BE2C (cell line): ENCODE measurements around the gene MATN1.
A peak's percentile ranks its signal among the peaks of the same experiment; 100 is the strongest.

Source experiments
- DNase-seq: peaks from one replicate; pipeline ENCODE4 v3.0.0-alpha.2; 2020
- H3K27me3 ChIP-seq: fragments of 250-450 bp; sonication (Bioruptor Pico); 2 replicates; pipeline ENCODE4 v1.5.1; 2020; ENCODE audit warnings: mild to moderate bottlenecking
- H3K36me3 ChIP-seq: fragments of 250-450 bp; sonication (Bioruptor Pico); 2 replicates; pipeline ENCODE4 v1.5.1; 2020; ENCODE audit warnings: mild to moderate bottlenecking
- H3K4me1 ChIP-seq: fragments of 250-450 bp; sonication (Bioruptor Pico); 2 replicates; pipeline ENCODE4 v1.5.1; 2020
- H3K4me3 ChIP-seq: 2 replicates; pipeline ENCODE4 v1.5.1; 2011; ENCODE audit warnings: low read depth, low read length
- H3K9me3 ChIP-seq: fragments of 250-450 bp; sonication (Bioruptor Pico); 2 replicates; pipeline ENCODE4 v1.5.1; 2020
- TF ChIP-seq, protein P1 (sequence below): IDR thresholded peaks from 2 replicates; pipeline ENCODE4 v1.5.1; 2012; ENCODE audit warnings: mild to moderate bottlenecking, low read depth, low read length

The MATN1 gene

DNA sequence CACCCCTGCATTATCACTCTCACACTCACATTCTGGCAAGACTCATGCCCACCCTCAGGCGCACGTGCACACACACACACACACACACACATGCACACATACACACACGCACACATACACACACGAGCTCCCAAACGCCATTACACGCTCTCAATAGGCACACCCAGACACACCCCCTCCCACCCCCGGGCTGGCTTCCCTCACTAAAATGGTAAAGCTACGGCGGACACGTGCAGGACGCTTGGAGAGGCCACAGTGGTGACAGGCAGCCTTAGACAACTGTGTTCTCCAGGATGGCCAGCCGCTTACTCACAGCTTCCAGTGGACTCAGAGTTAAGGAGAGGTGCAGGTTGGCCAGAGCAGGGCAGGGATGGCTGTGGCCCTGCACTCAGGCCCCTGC lies 10.1 kb downstream of the MATN1 start:
- Histone ChIP-seq H3K4me3 (no peak overlapping the region), H3K27me3 (no peaks in the 10 kb centered on the region), H3K36me3 (no peaks in the 10 kb centered on the region), H3K4me1 (no peaks in the 10 kb centered on the region), H3K9me3 (no peaks in the 10 kb centered on the region)
- TF ChIP-seq, protein P1, sequence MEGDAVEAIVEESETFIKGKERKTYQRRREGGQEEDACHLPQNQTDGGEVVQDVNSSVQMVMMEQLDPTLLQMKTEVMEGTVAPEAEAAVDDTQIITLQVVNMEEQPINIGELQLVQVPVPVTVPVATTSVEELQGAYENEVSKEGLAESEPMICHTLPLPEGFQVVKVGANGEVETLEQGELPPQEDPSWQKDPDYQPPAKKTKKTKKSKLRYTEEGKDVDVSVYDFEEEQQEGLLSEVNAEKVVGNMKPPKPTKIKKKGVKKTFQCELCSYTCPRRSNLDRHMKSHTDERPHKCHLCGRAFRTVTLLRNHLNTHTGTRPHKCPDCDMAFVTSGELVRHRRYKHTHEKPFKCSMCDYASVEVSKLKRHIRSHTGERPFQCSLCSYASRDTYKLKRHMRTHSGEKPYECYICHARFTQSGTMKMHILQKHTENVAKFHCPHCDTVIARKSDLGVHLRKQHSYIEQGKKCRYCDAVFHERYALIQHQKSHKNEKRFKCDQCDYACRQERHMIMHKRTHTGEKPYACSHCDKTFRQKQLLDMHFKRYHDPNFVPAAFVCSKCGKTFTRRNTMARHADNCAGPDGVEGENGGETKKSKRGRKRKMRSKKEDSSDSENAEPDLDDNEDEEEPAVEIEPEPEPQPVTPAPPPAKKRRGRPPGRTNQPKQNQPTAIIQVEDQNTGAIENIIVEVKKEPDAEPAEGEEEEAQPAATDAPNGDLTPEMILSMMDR: no peak
- no peak for DNase-seq

DNA sequence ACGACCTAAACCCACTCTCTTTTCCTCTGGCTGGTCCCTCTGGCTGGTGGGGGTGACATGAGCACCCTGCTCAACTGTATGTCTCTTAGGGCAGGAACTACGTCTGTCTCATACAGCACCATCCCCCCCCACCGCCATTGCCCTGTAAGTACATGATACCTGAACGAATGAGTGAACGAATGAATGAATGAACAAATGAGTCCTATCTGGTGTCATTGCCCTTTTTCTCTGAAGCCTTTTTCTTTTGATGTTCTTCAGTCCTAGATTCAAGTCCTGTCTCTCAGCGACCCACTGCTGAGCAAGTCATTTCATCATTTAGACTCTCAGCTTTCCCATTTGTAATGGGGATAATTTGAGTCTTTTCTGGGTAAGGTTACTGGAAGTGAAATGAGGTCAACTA lies 10.8 kb downstream of the MATN1 start:
- H3K4me1 ChIP-seq: peaks cover 2% of the 10 kb centered on the region
- no peaks in the 10 kb centered on the region for H3K27me3 ChIP-seq
- TF ChIP-seq, protein P1: no peak
- no peaks in the 10 kb centered on the region for H3K36me3 ChIP-seq
- no peak overlapping the region for H3K4me3 ChIP-seq
- no peak for DNase-seq
- H3K9me3 ChIP-seq: no peaks in the 10 kb centered on the region

DNA sequence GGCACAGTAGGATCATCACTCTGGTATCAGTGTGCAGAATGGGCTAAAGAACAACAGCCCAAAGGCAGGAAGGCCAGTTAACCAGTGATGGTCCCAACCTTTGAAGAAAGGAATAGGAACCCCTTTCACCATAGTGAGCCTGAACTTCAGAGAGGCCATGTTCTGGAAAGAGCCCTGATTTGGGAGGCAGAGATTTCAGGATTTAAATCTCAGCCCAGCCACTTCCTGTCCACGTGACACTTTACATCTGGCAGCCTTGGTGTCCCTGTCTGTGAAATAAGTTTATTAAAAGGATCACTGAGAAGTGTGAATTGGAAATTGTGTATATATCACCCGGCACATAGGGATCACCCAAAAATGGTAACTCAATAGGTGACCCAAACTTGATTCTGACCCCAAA lies 13.0 kb downstream of the MATN1 start:
- Histone ChIP-seq H3K4me1 (peaks cover 8% of the 10 kb centered on the region), H3K27me3 (no peaks in the 10 kb centered on the region), H3K36me3 (no peaks in the 10 kb centered on the region), H3K4me3 (no peak overlapping the region), H3K9me3 (no peaks in the 10 kb centered on the region)
- no peak for DNase-seq
- TF ChIP-seq, protein P1: no peak

DNA sequence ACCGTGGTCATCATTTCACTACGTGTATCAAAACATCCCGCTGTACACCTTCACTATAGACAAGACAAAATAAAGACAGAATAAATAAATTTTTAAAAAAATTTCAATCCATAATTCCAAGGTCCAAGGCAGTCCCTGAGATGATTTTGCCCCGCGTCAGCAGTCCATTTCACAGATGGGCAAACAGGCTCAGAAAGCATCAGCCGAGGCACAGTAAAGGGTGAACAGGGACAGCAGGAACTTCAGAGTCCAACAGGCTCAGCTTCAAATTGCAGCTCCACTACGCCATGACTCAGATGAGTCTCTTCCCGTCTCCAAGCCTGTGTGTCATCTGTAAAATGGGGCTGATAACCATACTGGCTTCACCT lies 15.0 kb downstream of the MATN1 start:
- H3K9me3 ChIP-seq: no peaks in the 10 kb centered on the region
- TF ChIP-seq, protein P1: no peak
- peaks cover 8% of the 10 kb centered on the region for H3K4me1 ChIP-seq
- no peak overlapping the region for H3K4me3 ChIP-seq
- no peaks in the 10 kb centered on the region for H3K36me3 ChIP-seq
- no peaks in the 10 kb centered on the region for H3K27me3 ChIP-seq
- DNase-seq: no peak

GRCh38 chr1:30707412-30708360 lies 15.7 kb downstream of the MATN1 start:
- peak; percentile 83 for DNase-seq
- TF ChIP-seq, protein P1: peak; percentile 74
- Histone ChIP-seq H3K4me1 (peaks cover 8% of the 10 kb centered on the region), H3K4me3 (no peak overlapping the region), H3K27me3 (no peaks in the 10 kb centered on the region), H3K9me3 (no peaks in the 10 kb centered on the region), H3K36me3 (no peaks in the 10 kb centered on the region)

DNA sequence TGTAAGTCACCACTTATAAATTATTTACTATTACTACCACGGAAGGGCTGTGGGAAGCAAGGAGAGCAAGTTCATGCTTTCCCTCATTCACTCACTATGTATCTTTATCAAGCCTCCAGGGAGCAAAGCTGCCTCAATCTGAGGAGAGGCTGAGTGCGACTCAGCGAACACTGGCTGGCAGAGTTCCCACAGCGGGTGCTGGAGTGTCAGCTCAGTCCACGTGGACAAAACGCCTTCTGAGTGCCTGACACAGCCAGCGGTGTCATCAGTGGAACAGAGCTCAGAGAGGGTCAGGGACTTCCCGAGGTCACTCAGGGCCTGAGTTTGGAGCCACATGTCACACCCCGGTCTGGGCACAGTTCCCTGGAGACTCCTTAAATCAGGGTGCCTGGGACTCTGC lies 16.9 kb downstream of the MATN1 start:
- peak; percentile 62 for DNase-seq
- TF ChIP-seq, protein P1: no peak
- no peak overlapping the region for H3K4me3 ChIP-seq
- no peaks in the 10 kb centered on the region for H3K9me3 ChIP-seq
- H3K36me3 ChIP-seq: no peaks in the 10 kb centered on the region
- H3K27me3 ChIP-seq: no peaks in the 10 kb centered on the region
- H3K4me1 ChIP-seq: peaks cover 8% of the 10 kb centered on the region
